NCI-H187 treated with DMSO at 0.1 percent for 48 hours (cell line): ENCODE data around the gene TMEM204.

Experiments
- DNase-seq: peaks from one replicate; lab custom pipeline; 2025; lab: John Stamatoyannopoulos, UW

Gene TMEM204

DNA sequence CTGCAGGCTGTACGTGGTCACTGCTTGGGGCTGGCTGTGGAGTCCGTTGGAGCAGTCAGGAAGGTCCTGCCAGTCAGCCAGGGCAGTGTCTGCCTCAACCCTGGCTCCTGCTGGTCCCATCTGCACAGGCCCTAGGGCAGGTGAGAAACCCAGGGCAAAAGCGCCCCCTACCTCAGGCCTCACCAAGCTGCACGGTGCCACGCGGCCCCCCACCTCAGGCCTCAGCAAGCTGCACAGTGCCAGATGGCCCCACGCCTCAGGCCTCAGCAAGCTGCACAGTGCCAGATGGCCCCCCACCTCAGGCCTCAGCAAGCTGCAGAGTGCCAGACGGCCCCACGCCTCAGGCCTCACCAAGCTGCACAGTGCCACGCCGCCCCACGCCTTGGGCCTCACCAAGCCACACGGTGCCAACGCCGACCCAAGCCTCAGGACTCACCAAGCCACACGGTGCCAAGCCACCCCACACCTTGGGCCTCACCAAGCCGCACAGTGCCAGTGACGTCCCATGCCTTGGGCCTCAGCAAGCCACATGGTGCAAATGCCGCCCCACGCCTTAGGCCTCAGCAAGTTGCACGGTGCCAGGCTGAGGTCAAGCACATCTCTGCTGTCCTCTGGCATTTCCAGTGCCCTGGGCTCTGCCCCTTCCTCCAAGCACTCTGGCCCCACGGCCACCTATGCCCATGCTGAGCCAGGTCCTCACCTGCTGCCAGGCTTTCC lies 5.5 kb downstream of the TMEM204 start:
- DNase-seq = no peak

DNA sequence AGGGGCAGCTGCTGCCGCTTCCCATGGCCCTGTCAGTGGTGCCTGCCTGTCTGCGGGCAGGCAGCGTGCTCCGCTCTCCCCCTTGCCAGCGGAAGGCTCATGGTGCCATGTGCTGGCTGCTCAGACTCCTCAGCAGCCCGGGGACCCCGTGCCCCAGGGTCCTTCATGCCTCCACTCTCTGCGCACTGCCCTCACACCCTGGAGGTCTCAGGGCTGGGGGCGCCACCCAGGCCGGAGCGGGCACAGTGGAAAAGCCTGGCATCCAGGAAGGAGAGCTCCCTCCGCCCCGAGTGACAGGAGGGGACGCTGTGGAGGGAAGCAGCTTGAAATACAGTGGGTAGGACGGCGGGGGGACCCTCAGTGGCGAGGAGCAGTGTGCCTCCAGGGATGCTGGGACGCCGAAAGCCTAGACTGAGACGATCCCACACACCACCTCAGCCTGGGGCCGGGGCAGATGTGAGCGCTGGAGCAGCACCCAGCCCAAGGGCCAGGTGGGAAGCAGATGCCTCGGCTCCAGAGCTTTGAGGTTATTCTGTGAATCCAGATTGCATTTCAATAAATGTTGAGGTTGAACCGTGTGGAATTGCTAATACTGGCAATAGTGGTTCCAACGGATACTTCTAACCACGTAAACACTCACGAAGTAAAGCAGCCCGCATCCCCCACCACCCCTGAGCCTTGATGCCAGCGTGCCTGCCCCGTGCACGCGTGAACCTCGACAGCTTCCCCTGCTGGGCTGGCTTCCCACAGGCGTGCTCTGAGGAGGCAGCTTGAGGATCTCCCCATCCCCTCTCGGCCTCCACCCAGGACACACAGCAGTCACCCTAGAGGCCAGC lies 6.5 kb downstream of the TMEM204 start:
- DNase-seq = no peak

DNA sequence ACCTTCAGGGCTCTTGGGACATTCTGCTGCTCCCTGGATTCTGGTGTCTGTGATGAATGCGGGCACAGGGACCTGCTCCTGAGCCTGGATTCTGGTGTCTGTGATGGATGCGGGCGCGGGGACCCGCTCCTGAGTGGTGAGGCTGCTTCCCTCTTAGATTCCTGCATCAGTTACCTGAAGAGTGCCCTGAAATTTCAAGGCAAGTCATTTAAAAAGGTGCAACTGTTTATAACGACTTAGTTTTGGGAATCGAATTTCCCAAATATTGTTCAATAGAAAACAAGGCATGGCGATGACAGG lies 7.0 kb downstream of the TMEM204 start:
- DNase-seq = no peak

DNA sequence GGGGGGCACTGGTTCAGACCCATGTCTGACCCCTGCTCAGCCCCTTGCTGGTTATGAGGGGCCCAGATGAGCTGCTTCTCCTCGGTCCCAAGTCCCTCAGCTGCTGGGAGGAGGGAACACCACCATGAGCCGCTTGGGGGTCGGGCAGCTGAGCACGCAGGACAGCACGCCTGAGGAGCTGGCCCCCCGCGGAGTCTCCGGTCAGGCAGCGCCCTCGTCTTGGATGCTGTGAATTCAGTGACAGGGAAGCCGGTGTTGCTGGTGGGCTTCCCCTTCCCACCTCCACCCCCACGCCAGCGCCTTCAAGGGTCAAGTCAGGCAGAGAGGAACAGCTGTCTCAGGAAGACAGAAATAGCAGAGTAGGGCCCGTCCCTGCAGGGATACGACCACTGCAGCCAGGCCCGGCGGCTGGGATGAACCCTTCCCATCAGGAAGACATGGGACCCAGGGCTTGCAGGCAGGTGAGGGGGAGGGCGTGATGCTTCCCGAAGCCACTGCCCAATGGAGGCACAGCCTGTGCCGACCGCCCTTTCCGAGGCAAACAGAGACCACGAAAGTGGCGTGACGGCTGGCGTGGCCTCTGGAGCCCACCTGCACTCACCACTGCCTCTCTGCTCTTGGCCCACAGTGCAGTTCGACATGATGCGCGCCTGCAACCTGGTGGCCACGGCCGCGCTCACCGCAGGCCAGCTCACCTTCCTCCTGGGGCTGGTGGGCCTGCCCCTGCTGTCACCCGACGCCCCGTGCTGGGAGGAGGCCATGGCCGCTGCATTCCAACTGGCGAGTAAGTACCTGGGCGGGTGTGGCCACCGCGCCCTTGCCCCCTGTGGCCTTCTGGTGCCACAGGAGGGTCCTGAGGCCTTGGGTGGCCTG lies 8.1 kb downstream of the TMEM204 start:
- no peak for DNase-seq

DNA sequence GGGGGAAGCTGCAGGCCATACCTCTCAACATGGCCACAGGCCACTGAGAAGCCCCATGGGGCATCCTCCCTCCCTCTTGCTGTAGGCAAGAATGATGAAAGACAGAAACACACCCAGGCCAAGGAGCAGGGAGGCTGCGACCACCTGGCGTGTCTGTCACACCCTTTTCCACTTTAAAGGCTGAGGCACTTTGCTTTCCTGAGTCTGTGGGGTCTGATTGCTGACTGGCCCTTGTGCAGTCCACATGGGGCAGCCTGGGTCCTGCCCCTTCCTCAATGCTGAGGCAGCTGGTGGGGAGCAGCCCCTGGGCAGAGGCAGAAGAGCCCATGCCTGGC lies 8.7 kb downstream of the TMEM204 start:
- no peak for DNase-seq

DNA sequence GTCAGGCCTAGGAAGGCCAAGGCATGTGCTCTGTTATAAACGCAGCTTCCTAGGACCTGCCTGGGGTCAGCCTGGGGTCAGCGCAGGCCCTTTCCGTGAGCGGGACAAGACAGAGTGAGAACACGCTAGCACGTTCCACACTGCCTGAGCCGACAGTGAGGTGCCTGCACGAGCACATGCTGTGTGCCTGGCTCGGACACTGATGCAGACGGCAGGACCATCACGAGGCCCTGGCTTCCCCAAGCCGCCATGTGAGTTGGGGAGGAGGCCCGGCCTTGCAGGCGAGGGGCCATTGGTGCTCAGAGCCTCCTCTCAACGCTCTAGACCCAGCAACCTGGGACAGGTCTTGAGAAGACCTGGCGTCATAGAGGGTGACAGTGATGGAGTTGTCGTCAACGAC lies 9.1 kb downstream of the TMEM204 start:
- DNase-seq = no peak

DNA sequence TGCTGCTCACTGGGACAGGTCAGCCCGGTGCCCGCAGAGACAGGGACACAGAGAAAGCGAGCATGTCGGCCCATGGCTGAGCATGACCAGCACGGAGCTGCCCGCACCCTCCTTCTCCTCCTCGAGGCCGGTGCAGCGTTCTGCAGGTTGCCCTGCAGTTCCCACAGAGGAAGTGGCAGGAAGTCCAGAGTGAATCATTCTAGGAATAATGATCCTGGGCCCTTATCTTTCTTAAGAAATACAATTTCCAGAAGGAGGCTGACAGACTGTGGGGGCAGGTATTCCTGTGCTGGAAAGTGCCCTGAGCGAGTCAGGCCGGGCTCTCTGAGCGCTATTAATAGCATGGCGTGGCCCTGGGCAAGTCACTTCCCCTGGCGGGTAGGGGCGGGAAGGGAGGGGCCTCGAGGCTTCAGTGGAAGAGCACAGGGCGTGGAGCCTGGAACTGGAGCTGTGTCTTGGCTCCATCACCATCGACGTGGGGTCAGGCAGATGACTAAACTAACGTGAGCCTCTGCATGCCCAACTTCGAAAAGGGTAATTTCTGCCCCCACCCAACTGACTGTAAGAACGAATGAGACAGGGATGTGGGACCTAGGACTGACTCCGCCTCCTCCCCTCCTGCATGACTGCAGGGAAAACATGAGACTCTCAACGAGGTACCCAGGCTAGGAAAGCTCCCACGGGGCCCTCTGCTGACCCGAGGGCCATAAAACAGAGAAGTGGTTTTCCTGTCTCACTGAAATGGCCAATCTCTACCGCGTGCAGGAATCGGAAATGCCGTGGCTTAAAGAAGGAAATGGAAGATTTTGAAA lies 9.8 kb downstream of the TMEM204 start:
- peak; percentile 29 for DNase-seq

DNA sequence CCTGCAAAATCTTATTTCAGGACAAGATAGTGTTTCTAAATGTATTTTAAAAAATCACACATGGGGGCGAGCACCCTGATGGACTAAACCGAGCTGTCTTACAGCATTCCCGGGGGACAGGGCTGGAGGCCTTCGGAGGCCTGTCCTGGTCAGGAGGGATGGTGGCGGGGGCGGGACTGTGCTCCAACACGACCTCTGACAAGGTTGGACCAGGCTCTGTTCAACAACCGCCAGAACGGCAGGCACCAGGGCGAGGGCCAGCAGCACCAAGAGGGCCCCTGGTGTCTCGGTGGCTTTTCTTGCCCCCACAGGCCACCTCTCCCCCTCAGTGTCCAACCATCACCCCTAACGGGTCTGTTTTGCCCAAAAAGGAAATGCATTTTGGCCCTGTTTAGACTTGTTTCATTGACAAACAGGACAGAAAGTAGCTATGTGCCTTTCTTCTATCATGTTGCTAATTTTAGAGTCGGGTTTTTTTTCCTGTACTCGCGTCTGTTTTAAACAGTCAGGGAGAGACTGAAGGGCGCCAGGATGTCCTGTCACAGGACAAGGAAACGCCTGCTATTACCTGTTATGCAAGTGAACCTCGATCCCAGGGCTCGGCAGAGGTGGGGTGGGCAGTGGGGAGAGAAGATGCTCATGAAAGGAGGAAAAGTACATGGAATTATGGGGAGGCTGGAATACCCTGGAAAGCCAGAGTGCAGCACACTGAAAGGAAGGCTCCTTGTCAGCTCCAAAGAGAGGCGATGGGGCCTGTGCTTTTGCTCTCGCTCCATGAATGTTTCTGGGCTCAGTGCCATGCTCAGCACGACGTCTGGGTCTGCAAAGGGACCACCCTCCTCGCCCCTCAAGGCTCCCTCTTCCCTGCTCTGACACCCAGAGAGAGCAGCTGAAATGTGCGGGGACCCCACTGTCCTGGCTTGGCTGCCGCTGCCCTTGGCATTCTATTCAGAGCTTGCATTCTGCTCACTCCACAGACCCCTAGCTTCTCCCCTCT lies 11.9 kb downstream of the TMEM204 start:
- DNase-seq = no peak

DNA sequence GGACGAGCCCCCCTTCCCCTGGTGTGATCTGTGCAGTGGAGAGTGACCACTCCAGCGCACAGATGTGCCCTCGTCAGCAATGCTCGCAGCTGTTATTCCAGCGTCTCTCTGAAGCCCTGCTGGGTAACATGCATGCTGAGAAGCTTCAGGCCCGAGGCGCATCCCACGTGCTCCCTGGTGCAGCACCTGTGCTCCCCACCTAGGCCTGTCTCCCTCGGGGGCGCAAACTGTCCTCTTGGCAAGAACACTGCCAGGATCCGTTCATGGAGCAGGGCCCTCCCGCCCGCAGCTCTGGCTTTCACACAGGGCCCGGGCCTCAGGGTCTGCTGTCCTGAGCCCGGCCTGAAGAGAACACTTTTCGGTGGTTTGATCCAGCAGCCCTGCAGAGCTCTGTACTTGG lies 13.0 kb downstream of the TMEM204 start:
- no peak for DNase-seq

DNA sequence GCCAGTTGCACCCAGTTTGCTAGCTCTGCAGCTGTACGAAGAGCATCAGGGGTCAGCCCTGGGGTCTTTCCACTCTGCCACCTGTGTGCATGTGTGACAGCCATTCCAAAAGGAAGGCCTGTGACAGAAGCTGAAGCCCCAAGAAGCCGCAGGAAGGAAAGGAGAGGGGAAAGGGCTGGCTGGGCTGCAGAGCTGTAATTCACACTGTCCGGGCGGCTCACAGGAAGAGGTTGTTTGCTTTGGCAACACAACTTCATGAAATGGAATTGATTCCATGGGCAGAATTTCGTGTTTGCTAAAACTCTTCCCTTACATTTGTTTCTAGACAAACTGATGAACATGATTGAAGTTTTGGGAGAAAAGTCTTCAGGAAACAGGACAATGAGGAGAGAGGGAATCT lies 14.8 kb downstream of the TMEM204 start:
- no peak for DNase-seq

DNA sequence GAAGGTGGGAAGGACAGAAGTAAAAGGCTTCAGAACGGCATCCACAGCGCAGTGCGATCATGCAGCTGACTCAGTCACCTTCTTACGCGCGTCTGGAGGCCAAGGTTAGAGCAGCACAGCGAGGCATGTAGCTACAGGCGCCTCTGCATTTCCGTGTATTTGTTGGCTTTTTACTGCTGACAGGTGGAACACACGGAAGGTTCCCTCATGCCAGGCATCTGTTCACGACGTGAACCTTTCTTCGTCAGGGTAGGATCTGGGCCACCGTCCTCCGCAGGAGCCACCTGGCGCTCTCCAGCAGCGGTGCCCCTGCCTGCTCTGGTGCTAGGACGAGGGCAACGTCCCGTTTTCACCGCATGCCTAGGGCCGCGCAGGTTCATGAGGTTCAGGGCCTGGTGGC lies 15.3 kb downstream of the TMEM204 start:
- DNase-seq = no peak

DNA sequence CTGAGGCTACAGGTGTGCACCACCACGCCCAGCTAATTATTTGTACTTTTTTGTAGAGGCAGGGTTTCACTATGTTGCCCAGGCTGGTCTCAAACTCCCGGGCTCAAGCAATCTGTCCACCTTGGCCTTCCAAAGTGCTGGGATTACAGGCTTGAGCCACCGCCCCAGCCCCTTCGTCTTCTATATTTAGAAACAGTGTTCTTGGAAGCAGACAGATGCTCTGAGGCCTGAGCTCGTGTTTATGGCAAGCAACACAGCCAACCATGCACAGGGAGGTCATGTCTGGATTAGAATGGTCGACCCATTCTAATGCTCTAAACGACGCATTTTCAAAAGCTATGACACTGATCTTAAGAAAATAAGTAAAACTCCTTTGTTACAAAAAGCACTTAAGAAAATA lies 16.6 kb downstream of the TMEM204 start:
- DNase-seq = no peak

DNA sequence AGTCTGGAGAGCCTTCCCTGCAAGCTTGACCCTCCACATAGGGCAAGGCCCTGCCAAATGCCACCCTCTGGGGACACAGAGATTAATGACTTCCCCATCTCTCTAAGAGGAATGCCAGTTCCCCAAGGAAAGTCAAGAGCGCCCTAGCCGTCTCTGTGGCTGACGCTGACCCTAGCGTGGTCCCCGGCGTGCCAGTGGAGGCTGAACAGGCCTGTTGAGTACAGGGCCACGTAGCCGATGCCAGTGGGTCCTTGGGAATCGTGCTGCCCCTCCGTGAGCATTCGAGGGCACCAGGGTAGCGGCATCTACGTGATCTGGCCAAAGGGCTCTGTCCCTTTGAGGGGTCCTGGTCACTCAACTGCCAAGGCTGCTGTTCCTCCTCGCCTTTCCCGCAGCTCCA lies 17.2 kb downstream of the TMEM204 start:
- no peak for DNase-seq

DNA sequence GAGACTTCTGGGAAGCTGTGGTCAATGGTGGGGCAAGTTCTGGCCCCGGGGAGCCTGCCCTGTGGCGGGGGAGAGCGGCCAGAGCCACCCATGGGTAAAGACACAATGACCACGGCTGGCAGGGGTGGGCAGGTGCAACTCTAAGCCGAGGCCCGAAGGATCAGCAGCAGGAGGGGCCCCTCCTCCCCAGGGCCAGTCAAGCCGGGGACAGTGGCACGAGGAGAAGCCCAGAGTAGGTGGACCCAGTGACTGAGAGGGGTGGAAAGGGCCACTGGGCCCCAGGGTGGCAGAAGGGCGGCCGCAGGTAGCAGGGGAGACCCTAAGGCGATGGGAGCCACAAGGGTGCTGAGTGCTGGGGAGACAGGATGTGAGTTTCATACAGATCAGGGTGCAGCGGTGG lies 17.7 kb downstream of the TMEM204 start:
- DNase-seq = no peak

DNA sequence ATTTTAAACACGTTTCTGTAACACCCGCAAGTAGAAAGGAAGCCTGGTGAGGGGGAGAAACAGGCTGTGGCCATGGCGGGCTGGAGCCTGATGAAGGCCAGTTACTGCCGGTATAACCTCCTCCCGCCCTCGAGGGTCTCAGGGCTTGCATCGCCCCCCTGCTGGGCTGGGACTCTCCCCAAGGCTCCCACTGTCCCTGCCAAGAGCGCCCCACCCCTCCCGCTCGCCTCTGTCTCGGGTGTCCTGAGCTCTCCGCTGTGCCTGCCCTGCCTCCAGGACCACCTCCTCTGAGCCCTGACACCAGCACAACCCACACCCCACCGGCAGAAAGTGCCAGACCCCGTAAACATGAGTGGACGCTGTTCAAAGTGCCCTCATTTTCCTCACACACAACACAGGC lies 18.7 kb downstream of the TMEM204 start:
- no peak for DNase-seq

DNA sequence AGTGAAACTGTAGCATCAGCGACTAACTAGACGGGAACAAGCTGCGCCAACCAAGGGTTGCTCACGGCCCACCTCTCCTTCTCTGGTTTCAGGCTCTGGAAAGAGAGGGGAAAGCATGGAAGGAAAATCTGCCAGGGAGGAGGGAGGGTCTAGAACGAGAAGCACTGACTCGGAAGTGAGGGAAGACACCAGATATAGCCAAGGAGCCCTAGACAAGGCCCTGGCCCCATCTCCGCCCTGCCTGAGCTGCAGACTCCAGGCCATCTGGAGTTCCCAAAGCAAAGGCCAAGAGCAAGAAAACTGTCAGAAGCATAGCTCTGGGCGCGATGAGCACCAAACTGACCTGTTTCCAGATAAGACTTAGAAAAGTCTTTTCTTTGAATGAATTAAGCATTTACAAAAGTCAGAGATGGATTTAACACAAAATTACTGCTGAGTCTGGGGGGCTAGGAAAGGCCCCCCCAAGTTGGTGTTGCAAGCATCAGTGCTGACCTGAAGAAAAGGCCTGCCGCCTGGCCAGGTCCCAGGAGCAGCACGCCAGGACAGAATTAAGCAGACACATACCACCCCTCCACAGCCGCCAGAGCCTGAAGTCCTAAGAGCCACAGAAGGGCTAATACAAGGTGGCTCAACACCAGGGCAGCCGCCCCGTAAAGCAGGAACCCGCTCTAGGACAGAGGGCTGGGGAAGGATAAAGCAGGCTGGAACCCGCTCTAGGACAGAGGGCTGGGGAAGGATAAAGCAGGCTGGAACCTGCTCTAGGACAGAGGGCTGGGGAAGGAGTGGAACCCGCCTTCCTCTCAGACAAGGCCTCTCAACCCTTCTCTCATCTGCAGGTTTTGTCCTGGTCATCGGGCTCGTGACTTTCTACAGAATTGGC lies 20.7 kb downstream of the TMEM204 start:
- DNase-seq = no peak

DNA sequence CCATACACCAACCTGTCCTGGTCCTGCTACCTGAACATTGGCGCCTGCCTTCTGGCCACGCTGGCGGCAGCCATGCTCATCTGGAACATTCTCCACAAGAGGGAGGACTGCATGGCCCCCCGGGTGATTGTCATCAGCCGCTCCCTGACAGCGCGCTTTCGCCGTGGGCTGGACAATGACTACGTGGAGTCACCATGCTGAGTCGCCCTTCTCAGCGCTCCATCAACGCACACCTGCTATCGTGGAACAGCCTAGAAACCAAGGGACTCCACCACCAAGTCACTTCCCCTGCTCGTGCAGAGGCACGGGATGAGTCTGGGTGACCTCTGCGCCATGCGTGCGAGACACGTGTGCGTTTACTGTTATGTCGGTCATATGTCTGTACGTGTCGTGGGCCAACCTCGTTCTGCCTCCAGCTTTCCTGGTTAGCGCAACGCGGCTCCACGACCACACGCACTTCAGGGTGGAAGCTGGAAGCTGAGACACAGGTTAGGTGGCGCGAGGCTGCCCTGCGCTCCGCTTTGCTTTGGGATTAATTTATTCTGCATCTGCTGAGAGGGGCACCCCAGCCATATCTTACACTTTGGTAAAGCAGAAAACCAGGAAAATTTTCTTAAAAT lies 21.5 kb downstream of the TMEM204 start:
- DNase-seq = no peak

DNA sequence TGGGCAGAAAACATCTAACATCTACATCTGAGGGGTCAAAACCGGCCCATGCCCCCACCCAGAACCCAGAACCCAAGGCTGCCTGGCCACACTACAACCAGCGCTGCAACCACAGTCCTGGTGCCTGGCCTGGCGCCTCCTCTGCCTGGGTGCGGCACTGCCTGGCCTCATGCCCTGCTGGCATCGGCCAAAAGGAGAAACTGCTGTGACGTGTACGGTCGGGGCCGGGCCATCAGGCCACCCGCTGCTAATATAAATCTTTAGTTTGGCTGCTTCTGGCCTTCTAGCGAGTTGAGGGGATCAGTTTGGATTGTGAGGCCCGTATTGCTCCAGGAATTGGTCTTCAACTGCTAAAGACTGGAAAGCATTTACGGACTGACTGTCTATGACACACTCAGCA lies 22.8 kb downstream of the TMEM204 start:
- DNase-seq = no peak

DNA sequence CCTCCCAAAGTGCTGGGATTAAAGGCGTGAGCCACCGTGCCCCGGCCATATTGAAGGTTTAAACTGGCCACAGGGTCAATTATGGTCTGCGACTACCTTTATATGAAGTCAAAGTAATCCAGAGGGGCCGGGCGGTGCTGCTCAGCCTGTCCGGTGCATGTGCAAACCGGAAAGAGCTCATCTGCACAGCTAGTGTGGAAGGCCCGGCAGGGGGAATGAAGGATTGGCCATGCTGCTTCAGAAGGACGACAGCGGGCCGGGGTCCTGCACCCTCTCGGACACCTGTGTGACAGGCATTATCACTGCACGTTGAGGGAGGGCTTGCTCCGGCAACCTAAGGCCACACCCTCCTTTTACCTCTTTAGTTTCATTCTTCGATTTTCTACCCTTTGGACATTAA lies 23.6 kb downstream of the TMEM204 start:
- no peak for DNase-seq
